ENCODE data around the gene WDR5. TPM values are rescaled to one million over a fixed set of nuclear protein-coding genes. Genes with fewer than 3 reads are reported as not detected.

Gene WDR5
- total and polyA plus RNA-seq, 9 of the 15 experiments (the other 6 are each of a cell fraction or from before 2014, with no cell fraction given): 3.0 to 56.8 (median 38.6) TPM

DNA sequence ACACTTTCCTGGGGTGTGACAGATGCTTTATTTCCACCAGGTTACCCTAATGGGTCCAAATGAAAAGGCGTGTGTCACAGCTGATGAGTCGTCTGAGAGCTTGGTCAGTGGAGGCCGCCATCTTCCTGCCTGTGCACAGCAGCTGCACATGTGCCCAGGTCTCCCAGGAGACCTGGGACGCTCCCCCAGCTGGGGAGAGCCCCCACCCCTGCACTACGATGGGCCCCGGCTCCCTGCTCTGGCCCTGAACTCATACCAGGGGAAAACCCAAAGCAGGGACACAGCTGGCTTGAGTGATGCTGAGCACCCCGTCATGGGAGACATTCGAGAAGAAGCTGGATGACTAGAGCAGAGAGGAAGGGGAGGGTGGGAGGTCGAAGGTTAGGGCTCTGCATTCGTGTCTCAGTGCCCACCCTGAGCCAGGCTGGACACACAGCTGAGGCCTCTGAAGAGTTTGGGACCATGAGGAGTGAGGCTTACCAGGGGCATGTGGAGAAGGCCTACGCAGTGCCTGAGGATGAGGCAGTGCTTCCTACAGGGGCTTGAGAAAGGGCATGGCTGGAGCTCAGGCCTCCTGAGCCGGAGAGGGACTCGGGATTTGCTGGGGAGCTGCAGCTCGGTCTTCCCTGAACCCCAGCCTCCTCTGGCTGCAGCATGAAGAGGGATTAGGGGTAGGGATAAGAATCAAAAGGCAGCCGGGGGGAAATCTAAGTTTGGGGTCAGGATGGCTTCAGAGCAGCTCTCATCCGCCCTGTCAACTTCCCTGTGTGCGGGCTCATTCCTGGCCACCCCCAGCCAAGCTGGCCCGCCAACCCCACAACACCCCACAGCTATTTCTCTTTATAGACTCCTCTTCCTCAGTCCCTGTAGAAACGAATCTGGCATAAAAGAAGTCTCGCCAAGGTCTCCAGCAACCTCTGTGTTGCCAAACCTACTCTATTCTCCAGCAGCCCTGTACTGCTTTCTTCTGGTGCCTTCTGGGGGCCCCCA lies 70.7 kb downstream of the WDR5 start (continued):
- TF ChIP-seq YY1 (IDR thresholded peaks at IDR 0.05; ENCODE audit: borderline replicate concordance in 1 of 3, control insufficient read depth in 1 of 3, extremely low read depth in 1 of 3, insufficient read depth in 3 of 3, insufficient read length in 1 of 3, insufficient replicate concordance in 2 of 3, low read depth in 1 of 3, low read length in 2 of 3): peak in 1 of 3 experiments; percentile 73

GRCh38 chr9:134208310-134208841 lies 72.5 kb downstream of the WDR5 start:
- BruUV-seq (replicated peaks): no TSS peak
- WGBS (ENCODE audit: insufficient coverage, low coverage, missing lambda C conversion rate): 4% methylated on average over 19 of the region's 19 CpGs
- no peak for FAIRE-seq

More at GRCh38 chr9:134208310-134208841, 72.5 kb downstream of the WDR5 start:
- no peak overlapping the region for H3K9ac ChIP-seq (ENCODE audit: insufficient read depth in 1 of 2, low read depth in 2 of 2, low read length in 2 of 2)
- CTCF ChIA-PET (ENCODE audit: low intra/inter-chr PET ratio): no interaction called here
- H3K4me2 ChIP-seq (ENCODE audit: insufficient read depth, low read length): no peak overlapping the region
- no peaks in the 10 kb centered on the region for H3K9me3 ChIP-seq (replicated peaks; ENCODE audit: control insufficient read depth, insufficient read depth, low read depth, low read length)
- H3K4me1 ChIP-seq (replicated peaks in 1 of 2; ENCODE audit: control insufficient read depth in 2 of 2, insufficient read depth in 2 of 2, low read length in 2 of 2): peaks cover 4 to 17% of the 10 kb centered on the region in 2 experiments; a peak in 2 of 5 replicates
- H3K9me1 ChIP-seq (ENCODE audit: control insufficient read depth, insufficient read depth, low read length): no peaks in the 10 kb centered on the region
- no peak overlapping the region for H2AFZ ChIP-seq (ENCODE audit: low read depth, low read length)
- no peaks in the 10 kb centered on the region for H4K20me1 ChIP-seq (replicated peaks; ENCODE audit: control insufficient read depth, insufficient read depth, low read length)
- H3K27ac ChIP-seq (ENCODE audit: extremely low read depth, low read depth, low read length): no peak overlapping the region
- H3K79me2 ChIP-seq (ENCODE audit: control insufficient read depth, insufficient read depth, low read length): no peaks in the 10 kb centered on the region
- ATAC-seq: no peak
- H3K4me3 ChIP-seq: no peak overlapping the region
- no peak for TF ChIP-seq ZNF212 (CRISPR knock-in tag; IDR thresholded peaks at IDR 0.05)
- TF ChIP-seq EGR1 (conservative IDR thresholded peaks at IDR 0.05): peak; percentile 51; the same call in 1 of the 2 replicates
- intact Hi-C loops (cut with micrococcal nuclease): no loop called here
- DNase-seq (ENCODE audit: extremely low read depth in 1 of 4, low spot score in 3 of 4): no peak
- POLR2A ChIA-PET: interaction anchor here (0.5 to 0.6 kb wide), 2 partner anchors 25 to 86 kb away, joined by 3 to 4 read pairs; no protein-coding TSS in a partner anchor
- in situ Hi-C loops (cut with MboI): no loop called here
- no peaks in the 10 kb centered on the region for H3K36me3 ChIP-seq (ENCODE audit: control insufficient read depth, insufficient read depth, low read length)
- H3K27me3 ChIP-seq (ENCODE audit: control insufficient read depth in 2 of 2, insufficient read depth in 2 of 2, low read length in 2 of 2): peaks cover 6 to 43% of the 10 kb centered on the region in 2 experiments; a peak in 4 of 5 replicates

Data from K562 (cell line).